Measurements from ENCODE around the gene TRIM3.

The TRIM3 gene

GRCh38 chr11:6402561-6402981 is 71.2 kb downstream of the TRIM3 start:
- no peak for DNase-seq

DNA sequence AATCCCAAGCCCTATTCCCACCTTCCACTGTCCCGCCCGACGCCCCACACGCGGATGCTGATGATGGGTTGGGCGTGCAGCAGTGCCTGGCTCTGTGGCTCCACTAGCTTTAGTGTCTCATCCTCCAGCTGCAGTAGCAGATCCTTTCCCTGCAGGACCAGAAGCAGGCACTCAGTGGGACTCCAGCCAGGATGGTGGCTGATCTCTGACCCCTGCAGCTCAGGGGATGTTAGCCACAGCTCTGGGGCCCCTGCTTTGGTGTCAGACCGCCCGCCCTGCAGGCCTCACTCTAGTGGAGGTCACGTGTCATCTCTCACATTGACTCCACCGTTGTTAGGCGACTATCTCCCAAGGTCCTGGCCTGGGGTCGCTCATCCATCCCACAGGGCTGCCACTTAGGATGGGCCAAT is 71.7 kb downstream of the TRIM3 start:
- peak in 1 of 56 donors; percentile 23 for DNase-seq

DNA sequence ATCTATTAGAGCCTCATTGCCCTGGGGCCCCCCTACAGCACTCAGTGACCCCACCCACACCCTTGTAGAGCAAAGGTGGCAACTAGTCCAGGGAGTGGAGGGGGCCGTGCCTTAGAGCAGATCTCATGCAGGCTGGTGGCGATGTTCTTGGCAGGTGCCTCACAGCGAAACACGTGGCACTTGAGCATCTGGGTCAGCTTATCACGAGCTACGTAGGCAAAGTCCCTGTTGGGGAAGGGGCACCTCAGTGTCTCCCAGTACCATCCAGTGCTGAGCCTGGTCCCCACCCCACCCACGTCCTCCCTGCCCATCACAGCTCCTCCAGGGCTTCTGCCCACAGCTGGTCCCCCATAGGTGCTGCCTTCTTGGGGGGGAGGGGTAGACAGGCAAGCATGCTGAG is 72.3 kb downstream of the TRIM3 start:
- DNase-seq, result no peak

DNA sequence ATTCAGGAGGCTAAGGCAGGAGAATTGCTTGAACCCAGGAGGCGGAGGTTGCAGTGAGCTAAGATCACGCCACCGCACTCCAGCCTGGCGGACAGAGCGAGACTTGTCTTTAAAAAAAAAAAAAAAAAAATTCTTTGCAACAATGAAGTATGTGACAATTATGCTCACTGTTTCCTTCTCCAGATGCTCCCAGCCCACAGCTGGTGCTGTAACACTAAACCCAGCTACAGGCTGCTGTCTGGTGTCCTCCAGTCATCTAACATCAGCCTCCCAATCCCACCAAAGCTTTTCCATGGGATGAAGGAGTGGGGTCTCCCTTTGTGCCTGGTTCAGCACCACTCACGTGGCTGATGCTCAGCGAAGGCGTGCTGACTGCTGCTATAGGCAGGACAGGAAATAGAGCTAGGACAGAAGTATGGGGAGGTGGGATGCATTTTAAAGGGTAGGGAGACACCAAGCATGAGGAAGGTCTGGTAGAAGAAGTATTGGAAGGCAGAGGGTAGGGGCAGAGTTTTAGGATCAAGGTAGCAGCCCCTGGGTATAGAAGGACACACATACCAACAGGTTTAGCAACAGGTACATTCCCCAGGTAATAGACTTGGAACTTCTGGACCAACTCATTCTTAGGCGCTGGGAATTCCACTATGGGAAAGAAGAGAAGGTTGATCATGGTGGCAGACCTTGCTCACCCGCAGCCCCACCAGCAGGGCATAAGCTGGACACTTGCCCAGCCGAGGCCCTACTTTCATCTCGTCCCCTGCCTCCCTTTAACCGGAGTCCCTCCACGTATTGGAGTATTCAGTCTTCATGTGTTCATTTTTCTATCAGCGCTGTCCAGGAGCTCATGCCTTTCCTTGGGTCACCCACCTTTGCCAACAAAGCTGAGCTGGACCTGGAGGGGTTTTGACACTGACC is 73.1 kb downstream of the TRIM3 start:
- peak in 6 of 56 donors; percentile 22 to 43 (median 31) for DNase-seq

All from nucleus accumbens (tissue), 56 donors.